ENCODE data around the gene FAM163A.

DNA sequence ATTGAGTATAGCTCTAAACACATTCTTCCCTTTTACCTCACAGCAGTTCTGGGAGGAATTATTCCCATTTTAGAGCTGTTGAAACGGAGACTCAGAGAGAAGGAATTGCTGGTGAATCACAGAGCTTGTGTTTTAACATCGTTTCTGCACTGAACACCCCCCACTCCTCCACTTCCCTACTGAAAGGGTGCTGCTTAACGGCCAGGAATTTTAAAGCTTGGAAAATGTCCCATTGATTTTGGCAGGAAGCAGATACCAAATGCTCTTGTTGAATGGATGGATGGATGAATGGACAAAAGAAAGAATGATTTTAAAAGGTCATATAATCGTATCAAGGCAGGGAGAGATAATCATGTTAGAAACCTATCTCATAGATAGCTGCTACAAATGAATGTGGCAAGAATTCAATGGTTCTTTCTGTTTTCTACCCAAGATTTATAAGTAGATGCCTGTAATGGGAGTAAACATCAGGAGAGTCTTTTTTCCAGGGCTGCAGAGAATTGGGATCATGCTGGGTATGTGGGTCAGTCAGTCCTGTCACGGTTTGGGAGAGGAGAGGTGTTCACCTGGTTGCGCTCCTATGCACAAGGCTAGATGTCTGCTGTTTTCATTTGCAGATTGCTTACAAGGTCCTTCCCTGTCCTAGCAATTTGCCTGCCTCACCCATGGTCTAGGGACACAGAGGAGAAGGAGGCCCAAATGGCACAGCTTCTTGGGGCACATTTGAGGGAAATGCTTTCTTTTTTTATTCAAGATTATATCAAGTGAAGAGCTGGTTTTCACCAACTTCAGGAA, 19.0 kb downstream of the FAM163A start:
- TF ChIP-seq TAF7 (tag; IDR thresholded peaks at IDR 0.05) (no peak), YY1 (IDR thresholded peaks at IDR 0.05; ENCODE audit: borderline replicate concordance in 1 of 3, control insufficient read depth in 1 of 3, extremely low read depth in 1 of 3, insufficient read depth in 3 of 3, insufficient read length in 1 of 3, insufficient replicate concordance in 2 of 3, low read depth in 1 of 3, low read length in 2 of 3) (no peak), MCM2 (IDR thresholded peaks at IDR 0.05; ENCODE audit: low read depth) (no peak), EP300 (IDR thresholded peaks at IDR 0.05; ENCODE audit: low read length) (no peak), SMARCA4 (IDR thresholded peaks at IDR 0.05) (no peak), FOXA3 (CRISPR knock-in tag; conservative IDR thresholded peaks at IDR 0.05 in 1 of 2, IDR thresholded peaks at IDR 0.05 in 1 of 2) (no peak), GABPB1 (CRISPR knock-in tag; IDR thresholded peaks at IDR 0.05) (no peak), STAT5B (CRISPR knock-in tag; IDR thresholded peaks at IDR 0.05) (no peak), ZBTB17 (CRISPR knock-in tag; IDR thresholded peaks at IDR 0.05) (no peak), POLR2AphosphoS5 (IDR thresholded peaks at IDR 0.05; ENCODE audit: control insufficient read depth, insufficient read depth, low read depth, low read length) (no peak), ZNF511 (CRISPR knock-in tag; IDR thresholded peaks at IDR 0.05) (no peak)
- TF ChIP-seq, protein P1, sequence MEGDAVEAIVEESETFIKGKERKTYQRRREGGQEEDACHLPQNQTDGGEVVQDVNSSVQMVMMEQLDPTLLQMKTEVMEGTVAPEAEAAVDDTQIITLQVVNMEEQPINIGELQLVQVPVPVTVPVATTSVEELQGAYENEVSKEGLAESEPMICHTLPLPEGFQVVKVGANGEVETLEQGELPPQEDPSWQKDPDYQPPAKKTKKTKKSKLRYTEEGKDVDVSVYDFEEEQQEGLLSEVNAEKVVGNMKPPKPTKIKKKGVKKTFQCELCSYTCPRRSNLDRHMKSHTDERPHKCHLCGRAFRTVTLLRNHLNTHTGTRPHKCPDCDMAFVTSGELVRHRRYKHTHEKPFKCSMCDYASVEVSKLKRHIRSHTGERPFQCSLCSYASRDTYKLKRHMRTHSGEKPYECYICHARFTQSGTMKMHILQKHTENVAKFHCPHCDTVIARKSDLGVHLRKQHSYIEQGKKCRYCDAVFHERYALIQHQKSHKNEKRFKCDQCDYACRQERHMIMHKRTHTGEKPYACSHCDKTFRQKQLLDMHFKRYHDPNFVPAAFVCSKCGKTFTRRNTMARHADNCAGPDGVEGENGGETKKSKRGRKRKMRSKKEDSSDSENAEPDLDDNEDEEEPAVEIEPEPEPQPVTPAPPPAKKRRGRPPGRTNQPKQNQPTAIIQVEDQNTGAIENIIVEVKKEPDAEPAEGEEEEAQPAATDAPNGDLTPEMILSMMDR (IDR thresholded peaks at IDR 0.05 in 2 of 3, conservative IDR thresholded peaks at IDR 0.05 in 1 of 3; ENCODE audit: insufficient read depth in 2 of 3, low read depth in 1 of 3, low read length in 3 of 3), result no peak
- TF ChIP-seq, protein P2, sequence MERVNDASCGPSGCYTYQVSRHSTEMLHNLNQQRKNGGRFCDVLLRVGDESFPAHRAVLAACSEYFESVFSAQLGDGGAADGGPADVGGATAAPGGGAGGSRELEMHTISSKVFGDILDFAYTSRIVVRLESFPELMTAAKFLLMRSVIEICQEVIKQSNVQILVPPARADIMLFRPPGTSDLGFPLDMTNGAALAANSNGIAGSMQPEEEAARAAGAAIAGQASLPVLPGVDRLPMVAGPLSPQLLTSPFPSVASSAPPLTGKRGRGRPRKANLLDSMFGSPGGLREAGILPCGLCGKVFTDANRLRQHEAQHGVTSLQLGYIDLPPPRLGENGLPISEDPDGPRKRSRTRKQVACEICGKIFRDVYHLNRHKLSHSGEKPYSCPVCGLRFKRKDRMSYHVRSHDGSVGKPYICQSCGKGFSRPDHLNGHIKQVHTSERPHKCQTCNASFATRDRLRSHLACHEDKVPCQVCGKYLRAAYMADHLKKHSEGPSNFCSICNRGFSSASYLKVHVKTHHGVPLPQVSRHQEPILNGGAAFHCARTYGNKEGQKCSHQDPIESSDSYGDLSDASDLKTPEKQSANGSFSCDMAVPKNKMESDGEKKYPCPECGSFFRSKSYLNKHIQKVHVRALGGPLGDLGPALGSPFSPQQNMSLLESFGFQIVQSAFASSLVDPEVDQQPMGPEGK (CRISPR knock-in tag; IDR thresholded peaks at IDR 0.05; ENCODE audit: borderline replicate concordance), result no peak
